Measurements from ENCODE around the gene PYGO2. TPM values are rescaled to one million over a fixed set of nuclear protein-coding genes. Genes with fewer than 3 reads are reported as not detected.
A peak's percentile ranks its signal among the peaks of the same experiment; 100 is the strongest.

Gene PYGO2, protein sequence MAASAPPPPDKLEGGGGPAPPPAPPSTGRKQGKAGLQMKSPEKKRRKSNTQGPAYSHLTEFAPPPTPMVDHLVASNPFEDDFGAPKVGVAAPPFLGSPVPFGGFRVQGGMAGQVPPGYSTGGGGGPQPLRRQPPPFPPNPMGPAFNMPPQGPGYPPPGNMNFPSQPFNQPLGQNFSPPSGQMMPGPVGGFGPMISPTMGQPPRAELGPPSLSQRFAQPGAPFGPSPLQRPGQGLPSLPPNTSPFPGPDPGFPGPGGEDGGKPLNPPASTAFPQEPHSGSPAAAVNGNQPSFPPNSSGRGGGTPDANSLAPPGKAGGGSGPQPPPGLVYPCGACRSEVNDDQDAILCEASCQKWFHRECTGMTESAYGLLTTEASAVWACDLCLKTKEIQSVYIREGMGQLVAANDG
- total RNA-seq: 29.2 and 30.4 TPM in 2 replicates
- long read RNA-seq, partial matches to known transcripts: 0 of 4 reads
- long read RNA-seq, other reads (novel, unspliced or antisense): 4 of 4 reads

DNA sequence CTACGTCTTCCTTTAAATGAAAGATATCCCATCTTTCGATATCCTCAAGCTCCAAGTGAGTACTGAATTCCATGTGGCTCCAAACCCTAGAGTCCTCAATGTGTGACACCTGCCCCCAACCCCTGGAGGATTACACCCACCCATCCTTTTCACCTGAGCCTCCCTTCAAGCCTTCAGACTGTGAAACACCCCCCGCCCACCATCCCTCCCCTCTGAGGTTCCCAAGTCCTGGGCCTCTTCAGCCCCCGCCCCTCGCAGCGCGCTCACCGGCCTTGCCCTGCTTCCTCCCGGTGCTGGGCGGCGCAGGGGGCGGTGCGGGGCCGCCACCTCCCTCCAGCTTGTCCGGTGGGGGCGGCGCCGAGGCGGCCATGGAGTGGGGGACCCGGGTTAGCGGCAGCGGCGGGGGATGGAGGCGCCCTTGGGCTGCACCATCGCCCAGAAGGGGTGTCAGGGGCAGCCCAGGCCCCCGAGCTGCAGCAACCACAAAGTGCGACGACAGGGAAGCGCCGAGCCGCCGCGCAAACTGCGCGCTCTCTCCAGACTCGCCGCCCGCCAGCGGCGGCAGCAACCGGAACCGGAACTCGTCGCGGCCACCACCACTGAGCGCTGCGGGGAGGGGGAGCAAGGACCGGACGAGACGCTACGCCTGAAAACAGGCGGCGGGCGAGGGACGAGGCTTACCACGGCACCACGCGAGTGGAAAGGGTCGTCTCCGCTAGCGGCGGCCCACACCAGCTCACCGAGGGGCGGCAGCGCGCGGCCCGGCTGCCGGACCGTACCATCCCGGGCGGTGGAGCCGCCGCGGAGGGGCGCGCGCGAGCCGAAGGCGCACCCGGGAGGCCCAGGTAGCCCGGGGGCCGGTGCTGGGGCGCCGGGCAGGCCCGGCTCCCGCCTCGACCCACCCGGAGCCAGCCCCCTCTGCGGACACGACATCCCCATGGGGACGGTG, at the start of gene PYGO2:
TSS of gene PYGO2 (minus strand) at position 576 of the 949 bp plus-strand sequence. CDS start at position 370, 206 bp downstream.
- DNase-seq (ENCODE audit: extremely low spot score, unreplicated experiment): peak; percentile 93

DNA sequence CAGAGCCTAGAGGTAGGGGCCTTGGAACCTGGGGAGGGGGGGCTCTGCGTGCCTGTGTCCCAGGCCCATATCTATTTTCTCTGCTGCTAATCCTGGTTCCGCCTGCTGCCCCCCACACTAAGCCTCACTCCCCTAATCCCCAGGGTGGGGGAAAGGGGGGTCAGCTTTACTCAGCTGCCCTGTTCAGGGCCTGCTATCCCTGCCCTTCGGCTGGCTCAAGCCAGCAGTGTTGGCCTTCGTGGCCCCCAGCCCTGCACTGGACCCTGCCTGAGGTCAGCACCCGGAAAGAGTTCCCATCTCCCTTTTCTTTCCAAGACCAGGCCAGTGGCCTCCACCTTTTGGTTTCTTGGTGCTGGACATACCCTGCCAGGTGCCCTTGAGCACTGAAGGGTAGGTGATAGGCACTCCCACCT, 49.4 kb upstream of the PYGO2 start:
- Mint-ChIP-seq H3K36me3 (ENCODE audit: unreplicated experiment) (peaks cover 2% of the 10 kb centered on the region), H3K4me1 (ENCODE audit: unreplicated experiment) (peaks cover 14% of the 10 kb centered on the region), H3K27ac (ENCODE audit: unreplicated experiment) (no peak overlapping the region), H3K27me3 (ENCODE audit: unreplicated experiment) (no peaks in the 10 kb centered on the region), H3K9me3 (ENCODE audit: unreplicated experiment) (no peaks in the 10 kb centered on the region), H3K4me3 (ENCODE audit: unreplicated experiment) (no peak overlapping the region)
- no peak for DNase-seq (ENCODE audit: extremely low spot score, unreplicated experiment)
- TF ChIP-seq, protein P1, sequence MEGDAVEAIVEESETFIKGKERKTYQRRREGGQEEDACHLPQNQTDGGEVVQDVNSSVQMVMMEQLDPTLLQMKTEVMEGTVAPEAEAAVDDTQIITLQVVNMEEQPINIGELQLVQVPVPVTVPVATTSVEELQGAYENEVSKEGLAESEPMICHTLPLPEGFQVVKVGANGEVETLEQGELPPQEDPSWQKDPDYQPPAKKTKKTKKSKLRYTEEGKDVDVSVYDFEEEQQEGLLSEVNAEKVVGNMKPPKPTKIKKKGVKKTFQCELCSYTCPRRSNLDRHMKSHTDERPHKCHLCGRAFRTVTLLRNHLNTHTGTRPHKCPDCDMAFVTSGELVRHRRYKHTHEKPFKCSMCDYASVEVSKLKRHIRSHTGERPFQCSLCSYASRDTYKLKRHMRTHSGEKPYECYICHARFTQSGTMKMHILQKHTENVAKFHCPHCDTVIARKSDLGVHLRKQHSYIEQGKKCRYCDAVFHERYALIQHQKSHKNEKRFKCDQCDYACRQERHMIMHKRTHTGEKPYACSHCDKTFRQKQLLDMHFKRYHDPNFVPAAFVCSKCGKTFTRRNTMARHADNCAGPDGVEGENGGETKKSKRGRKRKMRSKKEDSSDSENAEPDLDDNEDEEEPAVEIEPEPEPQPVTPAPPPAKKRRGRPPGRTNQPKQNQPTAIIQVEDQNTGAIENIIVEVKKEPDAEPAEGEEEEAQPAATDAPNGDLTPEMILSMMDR (IDR thresholded peaks at IDR 0.05): no peak

More for the DNA sequence above, at the start of gene PYGO2:
- Mint-ChIP-seq H3K4me3 (ENCODE audit: unreplicated experiment) (peak within 1 kb of the TSS; percentile 84), H3K9me3 (ENCODE audit: unreplicated experiment) (no peaks in the 10 kb centered on the region), H3K4me1 (ENCODE audit: unreplicated experiment) (peaks cover 40% of the 10 kb centered on the region), H3K27me3 (ENCODE audit: unreplicated experiment) (no peaks in the 10 kb centered on the region), H3K27ac (ENCODE audit: unreplicated experiment) (peak within 1 kb of the TSS; percentile 91), H3K36me3 (ENCODE audit: unreplicated experiment) (peaks cover 16% of the 10 kb centered on the region)
- TF ChIP-seq, protein P1 (IDR thresholded peaks at IDR 0.05): peak; percentile 77

DNA sequence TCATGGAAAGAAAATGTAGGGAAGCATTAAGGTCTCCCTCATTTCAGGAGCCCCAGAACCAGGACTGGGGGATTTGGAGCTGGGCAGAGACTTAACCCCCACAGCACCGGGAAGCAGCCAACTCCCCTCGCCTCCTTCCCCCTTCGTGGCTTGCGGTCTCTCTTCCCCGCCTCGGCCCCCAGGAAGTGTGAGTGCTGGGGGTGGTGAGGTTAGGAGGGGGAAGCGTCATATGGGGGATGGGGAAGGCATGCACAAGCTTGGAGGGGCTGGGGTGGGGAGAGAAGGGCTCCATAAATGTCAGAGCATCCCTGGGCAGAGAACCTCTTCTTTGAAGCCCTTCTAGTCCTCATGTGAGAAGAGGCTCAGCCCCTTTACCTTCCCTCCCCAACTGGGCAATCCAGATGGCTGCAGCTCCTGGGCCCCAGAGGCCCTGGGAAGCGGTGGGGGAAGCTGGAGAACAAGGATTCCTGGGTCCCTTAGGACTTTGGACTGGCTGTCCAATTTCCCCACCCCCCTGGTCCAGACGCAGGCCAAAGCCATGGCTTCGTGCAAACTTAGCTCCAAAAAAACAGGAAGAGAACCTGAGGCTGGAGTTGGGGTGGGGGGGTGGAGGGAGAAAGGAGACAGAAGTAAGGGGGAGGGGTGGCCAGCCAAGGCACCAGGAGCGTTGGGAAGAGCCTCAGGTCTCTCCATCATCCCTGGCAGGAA, 48.8 kb upstream of the PYGO2 start:
- Mint-ChIP-seq H3K9me3 (ENCODE audit: unreplicated experiment) (no peaks in the 10 kb centered on the region), H3K27me3 (ENCODE audit: unreplicated experiment) (no peaks in the 10 kb centered on the region), H3K36me3 (ENCODE audit: unreplicated experiment) (peaks cover 2% of the 10 kb centered on the region), H3K27ac (ENCODE audit: unreplicated experiment) (no peak overlapping the region), H3K4me3 (ENCODE audit: unreplicated experiment) (no peak overlapping the region), H3K4me1 (ENCODE audit: unreplicated experiment) (peaks cover 18% of the 10 kb centered on the region)
- TF ChIP-seq, protein P1 (IDR thresholded peaks at IDR 0.05): no peak
- DNase-seq (ENCODE audit: extremely low spot score, unreplicated experiment): no peak

DNA sequence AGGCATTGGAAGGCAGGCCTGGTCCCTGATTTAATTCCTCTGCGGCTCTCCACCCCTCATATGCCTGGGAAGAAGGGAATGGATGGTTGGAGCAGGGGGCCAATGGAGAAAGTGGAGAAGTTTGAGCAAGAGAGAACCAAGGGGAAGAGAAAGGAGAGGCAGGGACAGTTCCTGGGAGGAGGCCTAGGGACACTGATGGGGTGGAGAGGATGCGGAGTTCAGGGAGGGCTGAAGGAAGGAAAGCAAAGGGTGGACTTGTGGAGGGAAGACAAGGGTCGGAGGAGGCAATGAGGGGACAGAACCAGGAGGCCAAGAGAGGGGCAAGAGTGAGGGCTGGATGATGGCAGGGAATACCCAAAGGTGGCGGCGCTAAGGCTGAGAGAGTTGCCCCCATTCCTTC, 48.2 kb upstream of the PYGO2 start:
- Mint-ChIP-seq H3K4me1 (ENCODE audit: unreplicated experiment) (peaks cover 21% of the 10 kb centered on the region), H3K36me3 (ENCODE audit: unreplicated experiment) (peaks cover 2% of the 10 kb centered on the region), H3K4me3 (ENCODE audit: unreplicated experiment) (no peak overlapping the region), H3K27ac (ENCODE audit: unreplicated experiment) (no peak overlapping the region), H3K27me3 (ENCODE audit: unreplicated experiment) (no peaks in the 10 kb centered on the region), H3K9me3 (ENCODE audit: unreplicated experiment) (no peaks in the 10 kb centered on the region)
- DNase-seq (ENCODE audit: extremely low spot score, unreplicated experiment): no peak
- TF ChIP-seq, protein P1 (IDR thresholded peaks at IDR 0.05): no peak
